Iris pigment epithelial cell (primary cell): ENCODE measurements around the gene HAGH.

Experiments used
- DNase-seq: peaks from one replicate; pipeline ENCODE4 v3.0.0-alpha.2; 2011; ENCODE audit warnings: low read depth

HAGH gene

DNA sequence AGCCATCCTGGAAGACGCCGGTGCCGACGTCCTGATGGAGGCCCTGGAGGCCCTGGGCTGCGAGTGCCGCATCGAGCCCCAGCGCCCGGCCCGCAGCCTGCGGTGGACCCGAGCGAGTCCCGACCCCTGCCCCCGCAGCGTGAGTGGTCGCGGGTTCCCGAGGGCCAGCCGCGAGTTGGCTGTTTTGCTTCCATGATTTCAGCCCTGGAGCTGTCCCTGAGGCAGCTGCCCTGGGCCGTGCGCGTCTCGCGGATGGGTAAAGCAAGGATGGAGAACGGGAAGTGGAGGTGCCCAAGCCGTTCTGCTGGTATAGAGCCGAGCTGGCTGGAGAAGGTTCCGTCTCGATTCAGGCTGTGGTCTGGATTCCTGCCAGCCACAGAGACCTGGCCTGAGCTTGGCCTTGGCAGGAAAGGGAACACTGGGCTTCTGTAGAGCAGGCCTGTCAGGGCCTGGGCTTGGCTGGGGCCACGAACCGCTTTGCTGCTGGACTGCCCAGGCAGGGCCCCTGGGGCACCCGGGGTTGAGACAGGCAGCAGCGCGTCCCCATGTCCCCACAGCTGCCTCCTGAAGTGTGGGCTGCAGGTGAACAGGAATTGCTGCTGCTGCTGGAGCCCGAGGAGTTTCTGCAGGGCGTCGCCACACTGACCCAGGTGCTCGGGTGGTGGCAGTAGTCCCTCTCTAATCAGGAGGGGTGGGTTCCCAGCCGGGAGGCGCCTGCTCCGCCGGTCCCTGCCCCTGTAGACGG is 52.8 kb downstream of the HAGH start:
- DNase-seq: peak; percentile 60

DNA sequence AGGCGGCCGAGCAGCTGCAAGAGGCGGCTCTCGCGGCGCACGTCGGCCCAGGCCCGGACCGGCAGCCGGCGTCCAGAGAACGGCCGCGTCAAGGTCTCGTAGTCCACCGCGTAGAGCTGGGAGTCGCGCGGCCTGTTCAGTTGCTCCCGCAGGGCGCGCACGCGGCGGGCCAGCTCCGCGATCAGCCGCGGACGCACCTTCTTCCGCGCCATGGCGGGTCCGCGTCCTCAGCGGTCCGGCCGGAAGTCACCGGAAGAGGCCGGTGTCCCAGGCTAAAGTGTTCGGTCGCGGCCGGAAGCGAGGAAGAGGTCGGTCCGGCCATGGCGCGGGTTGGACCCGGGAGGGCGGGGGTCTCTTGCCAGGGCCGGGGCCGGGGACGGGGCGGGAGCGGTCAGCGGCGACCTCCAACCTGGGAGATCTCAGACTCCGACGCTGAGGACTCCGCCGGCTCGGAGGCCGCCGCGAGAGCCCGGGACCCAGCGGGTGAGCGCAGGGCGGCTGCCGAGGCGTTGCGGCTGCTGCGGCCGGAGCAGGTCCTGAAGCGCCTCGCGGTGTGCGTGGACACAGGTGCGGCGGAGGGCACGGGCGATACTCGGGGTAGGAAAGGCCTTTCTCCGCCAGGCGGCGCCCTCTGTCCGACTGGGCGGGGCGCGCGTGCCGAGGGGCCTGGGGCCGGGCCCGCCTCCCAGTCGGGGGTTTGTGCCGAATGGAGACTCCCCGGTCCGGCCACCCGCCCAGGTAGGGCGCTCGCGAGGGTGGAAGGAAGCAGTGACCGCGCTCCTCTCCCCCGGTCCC is 53.5 kb downstream of the HAGH start, which contains the start of gene MRPS34:
Gene MRPS34, minus strand, starts transcription at position 227 of the 795 bp plus-strand sequence. Its CDS starts 15 bp downstream, at position 212.
- DNase-seq: peak; percentile 87

DNA sequence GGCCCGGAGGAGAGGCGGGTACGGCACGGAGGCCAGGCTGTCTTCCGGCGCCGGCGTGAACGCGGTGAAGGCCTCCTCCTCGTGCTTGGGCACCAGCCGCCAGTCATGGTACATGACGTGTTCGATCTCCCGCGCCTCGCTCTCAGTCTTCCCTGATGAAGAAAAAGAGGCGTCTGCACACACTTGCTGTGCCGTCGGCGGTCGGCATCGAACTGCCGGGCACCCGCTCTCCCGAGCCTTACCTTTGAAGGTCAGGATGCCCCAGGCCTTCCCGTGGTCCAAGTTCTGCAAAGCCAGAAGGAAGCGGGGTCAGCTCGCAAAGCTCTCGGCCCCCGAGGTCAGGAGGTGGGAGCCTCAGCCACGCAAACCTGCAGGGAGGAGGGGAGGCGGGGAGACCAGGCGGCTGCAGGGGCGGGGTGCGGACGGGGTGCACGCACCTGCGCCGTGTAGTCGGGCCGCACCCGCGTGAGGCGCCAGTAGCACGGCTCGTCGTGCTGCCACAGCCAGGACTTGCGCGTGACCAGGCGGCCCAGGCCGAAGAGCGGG is 54.2 kb downstream of the HAGH start, which contains the start of gene EME2:
Gene EME2, plus strand, starts transcription at position 449 of the 546 bp plus-strand sequence. CDS start 418 bp downstream, outside the sequence.
- peak; percentile 73 for DNase-seq

DNA sequence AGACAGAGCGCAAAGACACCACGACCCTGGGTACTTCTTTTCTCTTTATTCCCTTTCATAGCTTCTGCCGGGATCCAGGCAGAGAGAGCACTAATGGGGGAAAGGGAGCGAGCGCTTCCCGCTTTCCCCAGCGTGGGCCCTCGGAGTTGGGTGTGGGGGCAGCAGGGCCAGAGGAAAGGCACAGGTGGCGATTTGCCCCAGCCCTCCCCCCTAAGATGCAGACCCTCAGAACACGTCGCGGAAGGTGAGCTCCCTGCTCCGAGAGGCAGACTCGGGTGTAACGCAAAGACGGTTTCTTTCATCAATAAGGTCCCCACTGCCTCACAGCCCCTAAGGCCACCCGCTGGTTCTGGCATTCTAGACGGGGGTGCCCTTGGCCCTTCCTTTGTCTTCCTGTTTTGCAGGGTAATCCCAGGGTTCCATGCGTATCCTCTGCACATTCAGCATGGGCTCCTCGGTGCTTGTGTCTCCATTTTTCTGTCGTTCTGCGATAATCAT is 54.7 kb downstream of the HAGH start:
- no peak for DNase-seq

DNA sequence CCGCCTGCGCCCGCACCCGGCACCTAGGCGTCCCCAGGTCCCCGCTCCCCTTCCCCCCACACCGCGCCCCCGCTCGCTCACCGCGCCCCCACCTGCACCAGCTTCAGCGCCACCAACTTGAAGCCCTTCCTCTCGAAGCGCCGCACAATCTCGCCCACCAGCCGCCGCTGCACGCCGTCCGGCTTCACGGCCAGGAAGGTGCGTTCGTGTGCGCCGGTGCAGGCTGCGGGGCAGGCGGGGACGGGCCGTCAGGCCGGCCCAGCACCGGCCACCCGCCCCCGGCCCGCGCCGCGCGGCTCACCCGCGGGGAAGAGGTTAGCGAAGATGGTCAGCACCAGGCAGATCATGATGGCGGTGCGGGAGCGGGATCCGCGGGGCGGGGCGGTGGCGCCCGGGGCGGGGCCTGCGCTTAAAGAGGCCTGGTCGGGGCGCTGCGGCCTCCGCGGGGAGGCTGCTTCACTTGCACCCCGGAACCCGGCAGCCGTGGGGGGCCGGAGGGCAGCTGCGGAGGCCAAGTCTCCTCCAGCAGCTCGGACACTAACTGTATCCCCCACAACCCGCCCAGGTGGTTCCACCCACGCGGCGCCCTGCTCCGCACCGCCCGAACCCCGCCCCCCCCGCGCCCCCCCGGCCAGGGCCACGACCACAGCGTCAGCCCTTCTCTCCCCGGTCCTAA is 55.3 kb downstream of the HAGH start, which contains the start of gene NME3:
Gene NME3, minus strand, starts transcription at position 356 of the 676 bp plus-strand sequence. Its CDS starts 9 bp downstream, at position 347.
- DNase-seq: peak; percentile 75

DNA sequence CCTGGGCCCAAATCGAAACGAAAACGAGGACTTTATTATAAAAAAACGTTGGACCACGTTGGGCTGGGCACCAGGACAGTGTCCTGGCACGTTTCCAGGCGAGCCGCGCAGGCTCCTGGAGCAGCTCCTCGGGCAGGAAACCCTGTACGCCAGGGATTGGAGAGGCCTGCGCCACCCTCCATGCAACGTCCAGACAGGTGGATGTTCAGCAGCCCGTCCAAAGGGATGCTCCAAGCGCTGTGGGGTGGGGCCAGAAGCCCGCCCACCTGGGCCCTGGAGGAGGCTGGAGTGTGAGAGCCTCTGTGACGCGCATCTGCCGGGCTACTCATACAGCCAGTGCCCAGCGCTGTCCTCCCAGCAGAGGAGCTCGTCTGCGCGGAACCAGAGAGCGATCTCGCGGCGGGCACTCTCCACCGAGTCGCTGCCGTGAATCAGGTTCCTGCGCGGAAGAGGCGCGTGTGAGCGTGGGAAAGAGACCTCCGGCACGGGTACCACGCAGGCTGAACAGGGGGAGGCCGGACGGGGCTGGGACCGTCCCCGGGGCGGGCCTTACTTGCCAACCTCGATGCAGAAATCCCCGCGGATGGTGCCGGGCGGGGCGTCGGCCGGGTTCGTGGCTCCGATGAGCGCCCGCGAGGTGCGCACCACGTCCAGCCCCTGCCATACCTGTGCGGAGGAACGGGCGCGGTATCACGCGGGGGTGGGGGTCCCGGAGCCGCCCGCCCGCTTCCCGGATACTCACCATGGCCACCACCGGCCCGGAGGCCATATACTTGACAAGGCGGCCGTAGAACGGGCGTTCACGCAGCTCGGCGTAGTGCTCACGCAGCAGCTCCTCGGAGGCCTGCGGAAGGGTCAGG is 56.1 kb downstream of the HAGH start:
- peak; percentile 68 for DNase-seq

DNA sequence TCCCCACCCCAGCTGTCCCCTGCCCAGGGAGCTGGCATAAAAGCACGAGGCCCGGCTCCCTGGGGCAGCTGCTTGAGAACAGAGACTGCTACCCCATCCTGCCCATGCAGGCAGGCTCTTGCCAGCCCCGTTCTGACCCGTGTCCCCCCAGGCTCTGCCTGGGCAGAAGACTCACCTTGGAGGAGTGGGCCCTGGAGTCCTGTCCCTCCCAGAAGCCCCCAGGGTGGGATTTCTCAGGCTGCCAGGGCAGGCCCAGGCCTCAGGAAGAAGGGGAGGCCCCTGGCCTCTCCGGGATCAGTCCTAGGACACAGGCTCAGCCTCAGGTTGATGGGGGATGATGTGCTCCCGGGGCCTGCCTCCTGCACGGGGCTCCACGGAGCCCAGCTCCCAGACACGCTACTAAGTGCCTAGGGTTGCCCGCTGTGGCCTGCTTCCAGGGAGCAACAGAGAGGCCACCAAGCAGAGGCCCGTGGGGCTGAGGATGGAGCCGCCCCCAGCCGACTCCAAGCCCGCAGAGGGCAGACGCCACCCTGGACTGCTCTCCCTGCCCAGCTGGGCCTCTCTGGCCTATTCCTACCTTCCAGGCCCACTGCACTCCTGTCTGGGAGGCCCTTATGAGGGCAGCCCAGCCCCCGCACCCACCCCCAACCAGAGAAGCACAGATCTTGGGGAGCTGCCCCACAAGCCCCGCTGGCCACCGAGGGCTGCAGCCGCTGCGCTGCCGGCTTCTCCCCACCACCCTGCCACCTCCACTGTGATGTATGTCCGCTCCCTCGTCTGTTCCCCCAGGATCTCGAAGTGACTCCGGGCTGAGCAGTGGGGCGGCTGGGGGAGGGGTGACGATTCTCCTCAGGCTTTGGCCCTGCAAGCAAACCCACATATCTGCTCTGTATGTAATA is 57.0 kb downstream of the HAGH start:
- no peak for DNase-seq

DNA sequence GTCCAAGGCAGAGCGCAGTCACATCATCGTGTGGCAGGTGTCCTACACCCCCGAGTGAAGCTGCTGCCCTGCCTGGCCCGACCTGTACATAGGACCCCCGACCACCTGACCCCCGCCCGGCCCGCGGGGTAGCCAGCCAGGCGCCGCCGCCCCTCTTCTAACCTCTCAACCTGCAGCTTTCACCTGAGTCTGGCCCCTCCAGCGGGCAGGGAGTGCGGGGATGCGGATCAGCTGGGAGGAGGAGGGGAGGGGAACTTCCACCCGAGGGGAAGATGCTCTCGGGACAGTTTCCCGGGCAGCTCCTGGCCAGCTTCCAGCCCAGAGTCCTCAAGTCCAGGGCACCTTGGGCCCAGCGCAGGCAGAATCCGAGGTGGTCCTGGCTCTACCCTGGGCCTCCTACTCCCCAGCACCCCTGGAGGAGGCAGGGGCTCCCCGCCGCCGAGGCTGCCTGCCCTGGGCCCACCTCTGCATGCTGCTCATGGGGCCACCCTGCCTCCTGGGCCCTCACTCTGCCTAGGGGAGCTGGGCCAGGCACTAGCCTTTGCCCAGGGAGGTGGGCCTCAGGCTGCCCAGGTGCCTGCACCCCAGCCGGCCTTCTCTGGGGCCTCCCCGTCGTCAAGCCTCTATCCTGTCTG is 57.7 kb downstream of the HAGH start:
- DNase-seq: no peak

DNA sequence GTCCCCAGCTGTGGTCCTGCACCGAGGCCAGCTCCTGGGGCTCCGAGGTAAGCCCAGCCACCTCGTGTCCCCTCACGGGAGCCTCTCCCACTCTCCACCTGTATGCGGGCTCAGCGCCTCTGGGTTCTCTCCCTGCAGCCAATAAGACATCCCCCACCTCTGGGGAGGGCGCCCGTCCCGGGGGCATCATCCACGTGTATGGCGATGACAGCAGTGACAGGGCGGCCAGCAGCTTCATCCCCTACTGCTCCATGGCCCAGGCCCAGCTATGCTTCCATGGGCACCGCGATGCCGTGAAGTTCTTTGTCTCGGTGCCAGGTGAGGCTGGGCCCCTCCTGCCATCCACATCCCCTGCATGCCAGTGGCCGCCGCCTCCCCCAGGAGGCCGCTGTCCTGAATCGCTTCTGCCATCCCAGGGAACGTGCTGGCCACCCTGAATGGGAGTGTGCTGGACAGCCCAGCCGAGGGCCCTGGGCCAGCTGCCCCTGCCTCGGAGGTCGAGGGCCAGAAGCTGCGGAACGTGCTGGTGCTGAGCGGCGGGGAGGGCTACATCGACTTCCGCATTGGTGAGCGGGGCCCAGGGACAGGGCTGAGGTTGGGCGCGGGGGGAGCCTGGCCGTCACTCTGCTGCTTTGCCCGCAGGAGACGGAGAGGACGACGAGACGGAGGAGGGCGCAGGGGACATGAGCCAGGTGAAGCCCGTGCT is 58.4 kb downstream of the HAGH start:
- no peak for DNase-seq

DNA sequence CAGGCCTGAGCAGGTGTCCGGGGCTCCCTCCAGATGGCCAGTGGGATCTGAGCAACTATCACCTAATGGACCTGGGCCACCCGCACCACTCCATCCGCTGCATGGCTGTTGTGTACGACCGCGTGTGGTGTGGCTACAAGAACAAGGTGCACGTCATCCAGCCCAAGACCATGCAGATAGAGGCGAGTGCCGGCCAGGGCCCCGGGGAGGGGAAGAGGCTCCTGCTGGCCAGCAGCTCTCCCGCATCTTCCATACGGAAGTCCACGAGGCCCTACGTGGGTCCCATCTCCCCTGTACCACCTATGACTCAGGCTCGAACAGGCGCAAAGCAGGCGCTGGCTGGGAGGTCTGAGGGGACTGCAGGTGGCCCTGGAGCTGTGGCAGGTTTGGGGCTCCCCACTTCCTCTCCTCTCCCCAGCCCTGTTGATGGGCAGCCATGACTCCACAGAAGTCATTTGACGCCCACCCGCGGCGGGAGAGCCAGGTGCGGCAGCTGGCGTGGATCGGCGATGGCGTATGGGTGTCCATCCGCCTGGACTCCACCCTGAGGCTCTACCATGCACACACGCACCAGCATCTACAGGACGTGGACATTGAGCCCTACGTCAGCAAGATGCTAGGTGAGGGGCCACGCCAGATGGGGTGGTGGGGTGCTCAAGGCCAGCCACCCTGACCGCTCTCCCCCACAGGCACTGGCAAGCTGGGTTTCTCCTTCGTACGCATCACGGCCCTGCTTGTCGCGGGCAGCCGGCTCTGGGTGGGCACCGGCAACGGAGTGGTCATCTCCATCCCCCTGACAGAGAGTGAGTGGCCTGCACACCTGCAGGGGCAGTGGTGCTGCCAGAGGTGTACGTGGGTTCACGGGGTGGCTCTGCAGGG is 59.3 kb downstream of the HAGH start:
- no peak for DNase-seq

DNA sequence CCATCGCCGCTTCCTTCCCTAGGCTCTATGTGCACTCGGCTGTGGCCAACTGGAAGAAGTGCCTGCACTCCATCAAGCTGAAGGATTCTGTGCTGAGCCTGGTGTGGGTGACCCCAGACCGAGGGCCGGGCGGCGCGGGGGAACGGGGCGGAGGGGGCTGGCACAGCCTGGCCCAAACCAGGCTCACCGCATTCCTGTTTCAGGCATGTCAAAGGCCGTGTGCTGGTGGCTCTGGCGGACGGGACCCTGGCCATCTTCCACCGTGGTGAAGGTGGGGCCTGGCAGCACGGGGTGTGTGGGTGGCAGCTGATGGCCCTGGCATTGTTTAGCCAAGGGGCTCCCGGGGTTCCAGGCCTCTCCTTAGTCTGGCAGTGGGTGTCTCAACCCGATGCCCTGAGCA is 59.9 kb downstream of the HAGH start:
- DNase-seq: no peak

DNA sequence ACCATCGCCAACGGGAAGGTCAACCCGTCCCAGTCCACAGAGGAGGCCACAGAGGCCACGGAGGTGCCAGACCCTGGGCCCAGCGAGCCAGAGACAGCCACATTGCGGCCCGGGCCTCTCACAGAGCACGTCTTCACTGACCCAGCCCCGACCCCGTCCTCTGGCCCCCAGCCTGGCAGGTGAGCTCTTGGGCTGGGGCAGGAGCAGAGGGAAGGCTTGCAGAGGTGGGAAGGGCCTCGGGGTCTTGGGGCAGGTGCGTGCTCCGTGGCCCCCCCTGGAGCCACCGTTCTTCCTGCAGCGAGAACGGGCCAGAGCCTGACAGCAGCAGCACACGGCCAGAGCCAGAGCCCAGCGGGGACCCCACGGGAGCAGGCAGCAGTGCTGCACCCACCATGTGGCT is 60.4 kb downstream of the HAGH start:
- no peak for DNase-seq

DNA sequence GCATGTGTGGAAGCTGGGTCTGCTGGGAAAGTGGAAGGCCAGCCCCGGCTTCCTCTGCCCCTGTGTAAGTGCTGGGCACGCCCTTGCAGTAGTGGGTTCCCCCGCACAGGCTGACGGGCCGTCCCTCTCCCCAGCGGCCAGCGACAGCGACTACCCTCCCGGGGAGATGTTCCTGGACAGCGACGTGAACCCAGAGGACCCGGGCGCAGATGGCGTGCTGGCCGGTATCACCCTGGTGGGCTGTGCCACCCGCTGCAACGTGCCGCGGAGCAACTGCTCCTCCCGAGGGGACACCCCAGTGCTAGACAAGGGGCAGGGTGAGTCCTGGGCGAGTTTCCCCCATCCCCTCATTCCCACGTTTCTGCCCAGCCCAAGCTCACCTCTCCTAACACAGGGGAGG is 60.8 kb downstream of the HAGH start:
- DNase-seq: no peak

DNA sequence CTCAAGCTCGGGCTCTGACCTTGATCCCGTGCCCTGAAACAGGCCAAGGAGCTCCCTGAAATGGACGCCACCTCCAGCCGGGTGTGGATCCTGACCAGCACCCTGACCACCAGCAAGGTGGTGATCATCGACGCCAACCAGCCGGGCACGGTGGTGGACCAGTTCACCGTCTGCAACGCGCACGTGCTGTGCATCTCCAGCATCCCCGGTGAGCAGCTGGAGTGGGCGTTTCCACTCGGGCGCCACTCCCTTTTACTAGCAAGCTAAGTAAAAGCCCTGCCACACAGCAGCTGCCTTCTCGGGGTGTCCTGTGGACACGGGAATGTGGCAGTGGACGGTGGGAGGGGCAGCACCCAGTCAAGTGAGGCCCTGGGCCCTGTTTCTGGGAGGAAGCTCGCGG is 61.7 kb downstream of the HAGH start:
- DNase-seq: no peak

DNA sequence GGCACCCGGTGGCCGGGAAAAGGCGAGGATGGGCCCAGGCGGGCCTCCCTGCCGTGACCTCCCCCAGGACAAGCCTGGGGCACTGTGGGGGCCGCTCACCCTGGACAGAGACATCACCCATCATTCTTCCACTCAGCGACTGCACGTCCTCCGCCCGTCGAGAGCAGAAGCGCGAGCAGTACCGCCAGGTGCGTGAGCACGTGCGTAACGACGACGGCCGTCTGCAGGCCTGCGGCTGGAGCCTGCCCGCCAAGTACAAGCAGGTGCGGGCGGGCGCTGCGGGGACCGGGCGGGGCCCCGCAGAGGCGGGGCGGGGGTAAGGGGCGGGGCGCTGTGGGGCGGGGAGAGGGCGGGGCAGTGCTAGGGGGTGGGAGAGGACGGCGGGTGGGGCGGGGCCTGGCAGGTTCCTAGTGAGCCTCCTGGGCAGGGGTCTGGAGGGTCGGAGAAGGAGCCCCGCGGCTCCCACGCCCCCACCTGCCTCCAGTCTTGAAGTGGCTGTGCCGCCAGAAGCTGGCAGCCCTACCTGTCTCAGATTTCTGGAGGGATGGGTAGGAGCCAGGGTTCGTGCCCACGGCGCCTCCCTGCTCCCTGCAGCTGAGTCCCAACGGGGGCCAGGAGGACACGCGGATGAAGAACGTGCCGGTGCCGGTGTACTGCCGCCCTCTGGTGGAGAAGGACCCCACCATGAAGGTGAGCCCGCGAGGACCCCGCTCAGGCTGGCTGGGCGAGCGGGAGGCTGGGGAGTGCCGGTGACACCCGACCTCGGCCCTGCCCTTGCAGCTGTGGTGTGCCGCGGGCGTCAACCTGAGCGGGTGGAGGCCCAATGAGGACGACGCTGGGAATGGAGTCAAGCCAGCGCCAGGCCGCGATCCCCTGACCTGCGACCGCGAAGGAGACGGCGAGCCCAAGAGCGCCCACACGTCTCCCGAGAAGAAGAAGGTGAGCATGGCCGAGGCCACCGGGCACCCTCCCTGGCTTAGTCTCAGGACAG is 62.8 kb downstream of the HAGH start:
- DNase-seq: no peak

DNA sequence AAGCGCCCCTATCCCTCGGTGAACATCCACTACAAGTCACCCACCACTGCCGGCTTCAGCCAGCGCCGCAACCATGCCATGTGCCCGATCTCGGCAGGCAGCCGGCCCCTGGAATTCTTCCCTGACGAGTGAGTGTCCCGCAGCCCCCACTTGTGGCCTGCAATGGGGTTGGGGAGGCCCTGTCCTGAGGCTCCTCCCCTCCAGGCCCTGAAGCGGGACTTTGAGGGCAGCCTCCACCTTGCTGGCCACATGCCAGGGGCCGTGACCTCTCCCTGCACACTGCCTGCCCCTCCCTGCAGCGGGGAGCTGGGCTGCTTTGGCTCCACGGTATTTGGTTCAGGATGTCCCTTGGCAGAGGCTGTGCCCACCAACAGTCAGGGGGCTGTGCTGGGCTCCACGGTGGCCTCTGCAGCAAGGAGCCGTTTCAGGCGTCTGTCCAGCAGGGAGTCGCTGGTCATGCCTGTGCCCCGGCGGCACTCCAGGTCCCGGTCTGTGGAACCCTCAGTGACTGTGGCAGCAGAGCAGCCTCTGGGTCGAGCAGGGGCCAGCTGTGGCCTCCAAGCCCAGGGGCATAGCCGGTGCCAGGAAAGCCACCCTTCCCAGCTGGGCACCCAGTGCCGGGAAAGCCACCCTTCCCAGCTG is 63.6 kb downstream of the HAGH start:
- DNase-seq: no peak
